Cardiac ventricle fibroblast (primary cell): ENCODE measurements around the gene CCDC59. TPM values are rescaled to one million over a fixed set of nuclear protein-coding genes. Genes with fewer than 3 reads are reported as not detected.

Experiments
- total RNA-seq: library from RNA; depleted of rRNA; stranded (reverse); fragments of >200 nt; gene quantifications from 2 replicates; pipeline ENCODE4 v1.2.3, GENCODE V29; 2015

The CCDC59 gene
- 29.6 and 35.1 TPM in 2 replicates for total RNA-seq

GRCh38 chr12:82358200-82359114 lies at the start of gene CCDC59, which contains the start of gene METTL25:
Gene CCDC59 (minus strand): TSS chr12:82358387. CDS start chr12:82358376, 11 bp downstream.
Gene METTL25 (plus strand): TSS chr12:82358529. CDS start chr12:82358566, 37 bp downstream.

Other genes starting within 250 kb of the CCDC59 start
- gene METTL25, start 142 bp upstream of the CCDC59 start, total RNA-seq, result 4.9 and 10.5 TPM in 2 replicates